ENCODE data around the gene KRTAP10-2.

DNA sequence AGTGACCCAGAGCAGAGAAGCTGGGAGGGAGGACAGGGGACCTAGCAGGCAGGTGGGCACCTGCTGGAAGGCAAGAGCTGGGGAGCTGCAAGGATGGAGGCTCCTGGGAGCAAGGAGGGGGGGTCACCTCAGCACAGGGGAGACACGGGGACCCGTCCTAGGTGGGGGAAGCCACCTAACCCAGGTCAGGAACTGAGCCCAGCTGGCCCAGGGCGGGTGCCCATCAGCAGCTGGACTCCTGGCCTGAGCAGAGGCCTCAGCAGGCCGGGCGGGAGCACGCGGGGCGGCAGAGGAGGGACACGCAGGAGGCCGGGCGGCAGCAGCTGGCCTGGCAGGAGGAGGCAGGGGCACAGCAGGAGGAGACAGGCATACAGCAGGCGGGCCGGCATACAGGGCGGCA is 12.3 kb downstream of the KRTAP10-2 start:
- TF ChIP-seq, protein P1, sequence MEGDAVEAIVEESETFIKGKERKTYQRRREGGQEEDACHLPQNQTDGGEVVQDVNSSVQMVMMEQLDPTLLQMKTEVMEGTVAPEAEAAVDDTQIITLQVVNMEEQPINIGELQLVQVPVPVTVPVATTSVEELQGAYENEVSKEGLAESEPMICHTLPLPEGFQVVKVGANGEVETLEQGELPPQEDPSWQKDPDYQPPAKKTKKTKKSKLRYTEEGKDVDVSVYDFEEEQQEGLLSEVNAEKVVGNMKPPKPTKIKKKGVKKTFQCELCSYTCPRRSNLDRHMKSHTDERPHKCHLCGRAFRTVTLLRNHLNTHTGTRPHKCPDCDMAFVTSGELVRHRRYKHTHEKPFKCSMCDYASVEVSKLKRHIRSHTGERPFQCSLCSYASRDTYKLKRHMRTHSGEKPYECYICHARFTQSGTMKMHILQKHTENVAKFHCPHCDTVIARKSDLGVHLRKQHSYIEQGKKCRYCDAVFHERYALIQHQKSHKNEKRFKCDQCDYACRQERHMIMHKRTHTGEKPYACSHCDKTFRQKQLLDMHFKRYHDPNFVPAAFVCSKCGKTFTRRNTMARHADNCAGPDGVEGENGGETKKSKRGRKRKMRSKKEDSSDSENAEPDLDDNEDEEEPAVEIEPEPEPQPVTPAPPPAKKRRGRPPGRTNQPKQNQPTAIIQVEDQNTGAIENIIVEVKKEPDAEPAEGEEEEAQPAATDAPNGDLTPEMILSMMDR (IDR thresholded peaks at IDR 0.05), result no peak
- TF ChIP-seq POLR2A (IDR thresholded peaks at IDR 0.05), result no peak
